Measurements from ENCODE around the gene ACADSB.

Gene ACADSB

GRCh38 chr10:123062726-123063125 lies 53.9 kb downstream of the ACADSB start:
- POLR2A ChIA-PET (ENCODE audit: low non-redundant PET) = no interaction called here
- no peak for TF ChIP-seq CTCF (conservative IDR thresholded peaks at IDR 0.05; ENCODE audit: low read depth)
- CTCF ChIA-PET = no interaction called here
- H3K27ac ChIP-seq = no peak overlapping the region
- no peak for DNase-seq (ENCODE audit: low spot score)

GRCh38 chr10:123068087-123068853 lies 59.5 kb downstream of the ACADSB start:
- no peak for DNase-seq (ENCODE audit: low spot score)
- no peak for TF ChIP-seq CTCF (conservative IDR thresholded peaks at IDR 0.05; ENCODE audit: low read depth)
- CTCF ChIA-PET = interaction anchor here (1.2 kb wide), 1 partner anchor 25 kb away, joined by 4 read pairs; no protein-coding TSS in a partner anchor
- no peak overlapping the region for H3K27ac ChIP-seq
- POLR2A ChIA-PET (ENCODE audit: low non-redundant PET) = no interaction called here

- H3K27ac ChIP-seq = no peak overlapping the region
- DNase-seq (ENCODE audit: low spot score) = no peak
- POLR2A ChIA-PET (ENCODE audit: low non-redundant PET) = no interaction called here
- no peak for TF ChIP-seq CTCF (conservative IDR thresholded peaks at IDR 0.05; ENCODE audit: low read depth)
- CTCF ChIA-PET = interaction anchor here (0.6 to 1.1 kb wide), 3 partner anchors 26 to 1645 kb away, joined by 3 to 6 read pairs (median 3); no protein-coding TSS in a partner anchor
Observed at GRCh38 chr10:123069246-123069986, 60.6 kb downstream of the ACADSB start.

DNA sequence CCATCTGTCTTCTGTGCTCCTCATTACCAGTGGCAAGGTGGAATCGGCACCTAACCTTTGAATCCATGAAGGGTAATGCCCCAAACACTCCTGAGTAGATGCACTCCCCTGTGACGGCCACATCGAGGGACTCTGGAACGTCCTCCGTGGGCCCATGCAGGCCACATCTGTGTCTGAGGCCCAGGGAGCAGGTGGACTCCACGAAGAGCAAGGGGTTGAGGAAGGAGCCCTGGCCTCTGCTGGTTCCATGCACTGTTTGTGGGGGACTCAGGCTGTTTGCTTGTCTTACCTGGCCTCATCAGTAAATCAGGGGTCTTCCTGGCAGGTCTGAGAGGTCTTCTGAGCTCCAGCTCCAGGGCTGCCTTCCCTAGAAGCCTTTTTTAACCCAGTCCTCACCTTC lies 64.4 kb downstream of the ACADSB start:
- ChIA-PET POLR2A (ENCODE audit: low non-redundant PET) (no interaction called here), CTCF (interaction anchor here (0.6 kb wide), 1 partner anchor 497 kb away, joined by 3 read pairs; no protein-coding TSS in a partner anchor)
- H3K27ac ChIP-seq = no peak overlapping the region
- DNase-seq (ENCODE audit: low spot score) = no peak
- no peak for TF ChIP-seq CTCF (conservative IDR thresholded peaks at IDR 0.05; ENCODE audit: low read depth)

GRCh38 chr10:123074215-123074614 lies 65.4 kb downstream of the ACADSB start:
- TF ChIP-seq CTCF (conservative IDR thresholded peaks at IDR 0.05; ENCODE audit: low read depth) = no peak
- CTCF ChIA-PET = no interaction called here
- H3K27ac ChIP-seq = no peak overlapping the region
- POLR2A ChIA-PET (ENCODE audit: low non-redundant PET) = no interaction called here
- DNase-seq (ENCODE audit: low spot score) = no peak

GRCh38 chr10:123081896-123082295 lies 73.1 kb downstream of the ACADSB start:
- ChIA-PET CTCF (interaction anchor here (0.6 to 0.7 kb wide), 4 partner anchors 12 to 513 kb away, joined by 3 to 9 read pairs (median 3); no protein-coding TSS in a partner anchor), POLR2A (ENCODE audit: low non-redundant PET) (no interaction called here)
- H3K27ac ChIP-seq = no peak overlapping the region
- no peak for TF ChIP-seq CTCF (conservative IDR thresholded peaks at IDR 0.05; ENCODE audit: low read depth)
- DNase-seq (ENCODE audit: low spot score) = no peak
